B cell (primary cell): ENCODE data around the gene FMR1. TPM values are rescaled to one million over a fixed set of nuclear protein-coding genes. Genes with fewer than 3 reads are reported as not detected.

Experiments used
- ATAC-seq: fragments of 200-7000 bp; cut with Tn5 transposase; one replicate; pipeline ENCODE4 v1.10.0; 2021; ENCODE audit warnings: low read depth, mild to moderate bottlenecking, moderate number of reproducible peaks, moderate library complexity
- CTCF ChIA-PET: fragments of 350-600 bp; sonication (Branson Sonifier 250); formaldehyde crosslinking; loops from one replicate; lab custom pipeline; 2021; ENCODE audit warnings: antibody characterized with exemption, inconsistent platforms; lab: Charles Lee
- POLR2A ChIA-PET: fragments of 350-600 bp; sonication (Branson Sonifier 250); formaldehyde crosslinking; loops from one replicate; lab custom pipeline; 2021; ENCODE audit warnings: antibody characterized with exemption; lab: Charles Lee
- DNase-seq: peaks from one replicate; pipeline ENCODE4 v3.0.0; 2013
- H2AFZ ChIP-seq: 2 replicates; pipeline ENCODE4 v1.6.1; 2012; ENCODE audit warnings: mild to moderate bottlenecking, low read depth, low read length; ENCODE audit not compliant: insufficient read depth, poor library complexity, severe bottlenecking
- H3K27ac ChIP-seq, 2 donors: 1 replicate in 1 of 2; 2 replicates in 1 of 2; pipeline ENCODE4 v1.5.1; 2012 to 2013; ENCODE audit warnings: low read length in 2 of 2, mild to moderate bottlenecking in 2 of 2, moderate library complexity in 1 of 2
- H3K27me3 ChIP-seq, 4 experiments: fragments of 200-600 bp in 1 of 4; sonication (generic) in 1 of 4; replicated peaks in 1 of 4; 1 replicate in 2 of 4; 2 replicates in 2 of 4; pipeline versions ENCODE4 v1.6.1 to v1.7.0; 2013 to 2016; ENCODE audit warnings: low read length in 3 of 4, mild to moderate bottlenecking in 2 of 4, mixed read lengths in 1 of 4, moderate library complexity in 1 of 4; ENCODE audit not compliant: insufficient read depth in 4 of 4, control insufficient read depth in 3 of 4; ENCODE audit errors: control extremely low read depth in 1 of 4
- H3K36me3 ChIP-seq, 2 experiments: replicated peaks in 1 of 2; 1 replicate in 1 of 2; 2 replicates in 1 of 2; pipeline versions ENCODE4 v1.6.1 to v1.7.1; 2013; ENCODE audit warnings: low read length in 1 of 2; ENCODE audit not compliant: insufficient read depth in 2 of 2, control insufficient read depth in 1 of 2; ENCODE audit errors: control extremely low read depth in 1 of 2, extremely low read depth in 1 of 2
- H3K4me1 ChIP-seq, 2 donors: fragments of 200-600 bp in 1 of 2; sonication (generic) in 1 of 2; 1 replicate in 1 of 2; 2 replicates in 1 of 2; pipeline versions ENCODE4 v1.5.1 to v1.6.1; 2013 to 2017; ENCODE audit warnings: low read length in 2 of 2; ENCODE audit not compliant: control insufficient read depth in 2 of 2, insufficient read depth in 2 of 2
- H3K4me2 ChIP-seq: replicated peaks from 2 replicates; pipeline ENCODE3; 2012; ENCODE audit warnings: mild to moderate bottlenecking, low read depth, low read length; ENCODE audit not compliant: poor library complexity, severe bottlenecking
- H3K4me3 ChIP-seq, 5 experiments: fragments of 200-600 bp in 1 of 5; sonication (generic) in 1 of 5; 1 replicate in 3 of 5; 2 replicates in 2 of 5; pipeline versions ENCODE4 v1.5.1 to v1.7.0; 2011 to 2016; ENCODE audit warnings: low read length in 4 of 5, mild to moderate bottlenecking in 4 of 5, low read depth in 2 of 5, control low read depth in 1 of 5, moderate library complexity in 1 of 5; ENCODE audit not compliant: insufficient read depth in 1 of 5; ENCODE audit errors: control extremely low read depth in 1 of 5, extremely low read depth in 1 of 5
- H3K79me2 ChIP-seq: fragments of 200-600 bp; sonication (generic); one replicate; pipeline ENCODE4 v1.6.0; 2016; ENCODE audit warnings: low read length; ENCODE audit not compliant: control insufficient read depth, insufficient read depth
- H3K9ac ChIP-seq: fragments of 200-600 bp; sonication (generic); 2 replicates; pipeline ENCODE4 v1.6.1; 2017; ENCODE audit warnings: mild to moderate bottlenecking, low read length, moderate library complexity
- H3K9me3 ChIP-seq, 3 donors: one replicate each; pipeline versions ENCODE4 v1.6.1 to v1.7.1; 2013; ENCODE audit warnings: low read length in 2 of 3; ENCODE audit not compliant: control insufficient read depth in 2 of 3, insufficient read depth in 1 of 3; ENCODE audit errors: control extremely low read depth in 1 of 3
- H4K20me1 ChIP-seq: 2 replicates; pipeline ENCODE4 v1.6.0; 2012; ENCODE audit warnings: mild to moderate bottlenecking, low read length; ENCODE audit not compliant: insufficient read depth, control insufficient read depth, poor library complexity, severe bottlenecking
- H3K27ac Mint-ChIP-seq: one replicate; pipeline ENCODE4 v1.8.0; 2021; ENCODE audit warnings: mixed read lengths
- H3K27me3 Mint-ChIP-seq: one replicate; pipeline ENCODE4 v1.8.0; 2021; ENCODE audit warnings: mixed read lengths
- H3K4me1 Mint-ChIP-seq: one replicate; pipeline ENCODE4 v1.8.0; 2021; ENCODE audit warnings: mixed read lengths
- H3K4me3 Mint-ChIP-seq: one replicate; pipeline ENCODE4 v1.8.0; 2021; ENCODE audit warnings: mixed read lengths
- H3K9me3 Mint-ChIP-seq: one replicate; pipeline ENCODE4 v1.8.0; 2022; ENCODE audit warnings: mixed read lengths; ENCODE audit not compliant: insufficient read depth
- EZH2 ChIP-seq: IDR thresholded peaks from 2 replicates; pipeline ENCODE4 v1.6.1; 2012; ENCODE audit warnings: borderline replicate concordance, low read depth, mild to moderate bottlenecking, moderate library complexity, low read length; ENCODE audit not compliant: insufficient read depth, poor library complexity, severe bottlenecking
- WGBS: methylation state at CpG from one replicate; pipeline ENCODE4 v1.1.5; 2013; ENCODE audit warnings: missing lambda C conversion rate; ENCODE audit not compliant: insufficient coverage; 5-methylcytosine and 5-hydroxymethylcytosine counted together
- intact Hi-C: fragments of 100-400 bp; cut with micrococcal nuclease; formaldehyde crosslinking; loops from one replicate; pipeline ENCODE4 v1.10.0; 2022
- polyA plus RNA-seq: library from polyadenylated mRNA; depleted of rRNA; stranded (reverse); fragments of >200 nt; gene quantifications from 2 replicates; pipeline ENCODE4 v1.2.3, GENCODE V29; 2012
- total RNA-seq, 2 donors: library from RNA; stranded (reverse); fragments of 120-200 nt in 1 of 2; gene quantifications; 1 replicate in 1 of 2; 2 replicates in 1 of 2; pipeline versions ENCODE4 v1.2.3 to v1.2.4, GENCODE V29; 2013 to 2022
- TF ChIP-seq, protein P1 (sequence below): fragments of 200-600 bp; IDR thresholded peaks from one replicate; pipeline ENCODE4 v1.8.0; 2022; ENCODE audit warnings: antibody characterized with exemption, mild to moderate bottlenecking

FMR1 gene
- total and polyA plus RNA-seq, 2 donors (not counting 1 experiment from before 2014, with no cell fraction given) = 19.1 to 92.7 TPM

DNA sequence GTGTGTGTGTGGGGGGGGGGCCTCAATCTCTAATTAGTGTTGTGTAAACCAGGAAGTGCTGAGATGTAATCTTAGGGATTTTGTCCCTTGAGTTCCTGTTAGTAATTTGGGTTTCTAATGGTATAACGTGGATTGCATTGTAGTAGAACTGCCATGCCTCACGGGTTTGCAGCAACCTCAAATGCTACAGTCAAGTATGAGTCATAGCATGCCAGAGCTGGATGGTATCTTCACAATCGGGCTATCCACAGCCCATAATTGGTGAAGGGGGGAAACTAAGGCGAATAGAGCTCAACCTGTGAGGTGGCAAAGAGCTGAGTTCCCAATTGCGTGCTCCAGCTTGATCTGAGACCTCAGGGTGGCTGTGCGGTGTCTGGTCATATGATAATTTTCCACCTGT lies 67.2 kb downstream of the FMR1 start:
- ChIA-PET CTCF (no interaction called here), POLR2A (no interaction called here)
- Histone ChIP-seq H3K4me2 (no peak overlapping the region), H3K4me1 (no peaks in the 10 kb centered on the region), H4K20me1 (no peaks in the 10 kb centered on the region), H3K36me3 (no peaks in the 10 kb centered on the region), H3K79me2 (no peaks in the 10 kb centered on the region), H3K9ac (no peak overlapping the region), H3K4me3 (no peak overlapping the region), H3K27ac (no peak overlapping the region), H3K27me3 (no peaks in the 10 kb centered on the region), H2AFZ (no peak overlapping the region), H3K9me3 (peaks cover 0 to 4% (median 0%) of the 10 kb centered on the region in 3 donors)
- no peak for DNase-seq
- H3K4me3 Mint-ChIP-seq = no peak overlapping the region
- 80% methylated on average over 2 of the region's 6 CpGs for WGBS
- intact Hi-C loops = no loop called here
- no peaks in the 10 kb centered on the region for H3K27me3 Mint-ChIP-seq
- no peak for ATAC-seq
- H3K9me3 Mint-ChIP-seq = no peaks in the 10 kb centered on the region
- no peaks in the 10 kb centered on the region for H3K4me1 Mint-ChIP-seq
- H3K27ac Mint-ChIP-seq = no peak overlapping the region
- TF ChIP-seq, protein P1, sequence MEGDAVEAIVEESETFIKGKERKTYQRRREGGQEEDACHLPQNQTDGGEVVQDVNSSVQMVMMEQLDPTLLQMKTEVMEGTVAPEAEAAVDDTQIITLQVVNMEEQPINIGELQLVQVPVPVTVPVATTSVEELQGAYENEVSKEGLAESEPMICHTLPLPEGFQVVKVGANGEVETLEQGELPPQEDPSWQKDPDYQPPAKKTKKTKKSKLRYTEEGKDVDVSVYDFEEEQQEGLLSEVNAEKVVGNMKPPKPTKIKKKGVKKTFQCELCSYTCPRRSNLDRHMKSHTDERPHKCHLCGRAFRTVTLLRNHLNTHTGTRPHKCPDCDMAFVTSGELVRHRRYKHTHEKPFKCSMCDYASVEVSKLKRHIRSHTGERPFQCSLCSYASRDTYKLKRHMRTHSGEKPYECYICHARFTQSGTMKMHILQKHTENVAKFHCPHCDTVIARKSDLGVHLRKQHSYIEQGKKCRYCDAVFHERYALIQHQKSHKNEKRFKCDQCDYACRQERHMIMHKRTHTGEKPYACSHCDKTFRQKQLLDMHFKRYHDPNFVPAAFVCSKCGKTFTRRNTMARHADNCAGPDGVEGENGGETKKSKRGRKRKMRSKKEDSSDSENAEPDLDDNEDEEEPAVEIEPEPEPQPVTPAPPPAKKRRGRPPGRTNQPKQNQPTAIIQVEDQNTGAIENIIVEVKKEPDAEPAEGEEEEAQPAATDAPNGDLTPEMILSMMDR = no peak
- no peak for TF ChIP-seq EZH2

DNA sequence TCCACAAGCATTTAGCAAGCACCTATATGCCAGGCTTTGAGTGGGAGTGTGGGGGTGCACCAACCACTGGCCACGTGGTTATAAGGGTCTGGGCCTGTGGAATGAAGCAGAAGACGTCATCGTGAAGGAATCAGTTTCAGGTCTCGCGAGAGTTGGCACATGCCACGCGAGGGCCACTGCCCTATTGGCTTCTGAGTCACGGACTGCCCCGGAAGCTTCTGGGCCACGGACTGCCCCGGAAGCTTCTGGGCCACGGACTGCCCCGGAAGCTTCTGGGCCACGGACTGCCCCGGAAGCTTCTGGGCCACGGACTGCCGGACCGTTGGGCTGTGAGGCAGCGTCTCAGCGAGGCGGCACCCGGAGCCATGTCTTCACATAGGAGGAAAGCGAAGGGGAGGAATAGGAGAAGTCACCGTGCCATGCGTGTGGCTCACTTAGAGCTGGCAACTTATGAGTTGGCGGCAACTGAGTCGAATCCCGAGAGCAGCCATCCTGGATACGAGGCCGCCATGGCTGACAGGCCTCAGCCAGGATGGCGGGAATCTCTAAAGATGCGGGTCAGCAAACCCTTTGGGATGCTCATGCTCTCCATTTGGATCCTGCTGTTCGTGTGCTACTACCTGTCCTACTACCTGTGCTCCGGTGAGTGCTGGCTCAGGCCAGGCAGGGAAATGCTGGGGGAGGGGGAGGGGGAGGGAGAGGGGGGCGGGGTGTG lies 69.5 kb downstream of the FMR1 start, which contains the start of gene FMR1NB:
Gene FMR1NB, plus strand, starts transcription at position 300 of the 715 bp plus-strand sequence. Its CDS starts 66 bp downstream, at position 366.
- H3K27ac Mint-ChIP-seq = no peak within 1 kb of the TSS
- CTCF ChIA-PET = no interaction called here

More for the DNA sequence above, 69.5 kb downstream of the FMR1 start, which contains the start of gene FMR1NB:
- WGBS = 96% methylated on average over 19 of the region's 35 CpGs
- TF ChIP-seq, protein P1 = no peak
- no peak for TF ChIP-seq EZH2
- H3K4me3 ChIP-seq = no peak within 1 kb of the TSS
- H2AFZ ChIP-seq = no peak within 1 kb of the TSS
- H3K27me3 ChIP-seq = no peaks in the 10 kb centered on the region
- no peak for DNase-seq
- no peak for ATAC-seq
- H3K9me3 ChIP-seq = peaks cover 0 to 4% (median 0%) of the 10 kb centered on the region in 3 donors
- no peaks in the 10 kb centered on the region for H3K4me1 ChIP-seq
- no peaks in the 10 kb centered on the region for H3K27me3 Mint-ChIP-seq
- no peak within 1 kb of the TSS for H3K4me2 ChIP-seq
- no peak within 1 kb of the TSS for H3K27ac ChIP-seq
- no peak within 1 kb of the TSS for H3K9ac ChIP-seq
- POLR2A ChIA-PET = no interaction called here
- H3K9me3 Mint-ChIP-seq = no peaks in the 10 kb centered on the region
- no peaks in the 10 kb centered on the region for H4K20me1 ChIP-seq
- no peaks in the 10 kb centered on the region for H3K4me1 Mint-ChIP-seq
- no peaks in the 10 kb centered on the region for H3K79me2 ChIP-seq
- intact Hi-C loops = no loop called here
- H3K36me3 ChIP-seq = no peaks in the 10 kb centered on the region
- H3K4me3 Mint-ChIP-seq = no peak within 1 kb of the TSS
